Stimulated activated CD8-positive, alpha-beta memory T cell treated with anti-CD3 and anti-CD28 coated beads, Interleukin-2, amount 100 ng/mL, for 1 hour (primary cell): ENCODE measurements around the gene CYTL1.
"Not testable (repeated sequence)": the region's sequence is repeated elsewhere in the genome, so short reads cannot be mapped to it uniquely, and the experiment has no call there.

Source experiments
- DNase-seq, 2 donors: peaks; one replicate each; pipeline ENCODE4 v3.0.0-alpha.2; 2020; ENCODE audit warnings: low read depth in 2 of 2

CYTL1 gene

GRCh38 chr4:5033281-5033841 lies 14.1 kb upstream of the CYTL1 start:
- no peak for DNase-seq

GRCh38 chr4:5032813-5033212 lies 13.6 kb upstream of the CYTL1 start:
- DNase-seq: no peak

GRCh38 chr4:5030927-5031326 lies 11.7 kb upstream of the CYTL1 start:
- DNase-seq: no peak

GRCh38 chr4:5030221-5030620 lies 11.0 kb upstream of the CYTL1 start:
- no peak for DNase-seq

- DNase-seq: no peak
Measured at GRCh38 chr4:5029447-5029846, 10.2 kb upstream of the CYTL1 start.

GRCh38 chr4:5028480-5028879 lies 9.2 kb upstream of the CYTL1 start:
- no peak for DNase-seq

- DNase-seq: no peak
Measured at GRCh38 chr4:5027346-5027745, 8.1 kb upstream of the CYTL1 start.

- DNase-seq: no peak
Measured at GRCh38 chr4:5026371-5026770, 7.1 kb upstream of the CYTL1 start.

- no peak for DNase-seq
Measured at GRCh38 chr4:5024673-5025072, 5.4 kb upstream of the CYTL1 start.

GRCh38 chr4:5021546-5021945 lies 2.3 kb upstream of the CYTL1 start:
- no peak for DNase-seq

- DNase-seq: no peak
Measured at GRCh38 chr4:5020341-5020740, 1.1 kb upstream of the CYTL1 start.

- DNase-seq: no peak
Measured at GRCh38 chr4:5019796-5020195, 538 bp upstream of the CYTL1 start.

GRCh38 chr4:5018603-5019002 lies 655 bp downstream of the CYTL1 start:
- DNase-seq: no peak

GRCh38 chr4:5018096-5018495 lies 1.2 kb downstream of the CYTL1 start:
- no peak for DNase-seq

- no peak for DNase-seq
Measured at GRCh38 chr4:5014007-5014682, 5.1 kb downstream of the CYTL1 start.

- no peak for DNase-seq
Measured at GRCh38 chr4:5012958-5013357, 6.3 kb downstream of the CYTL1 start.

- DNase-seq: no peak
Measured at GRCh38 chr4:5012244-5012898, 6.9 kb downstream of the CYTL1 start.

GRCh38 chr4:5010984-5011383 lies 8.3 kb downstream of the CYTL1 start:
- no peak for DNase-seq

GRCh38 chr4:5009796-5010195 lies 9.5 kb downstream of the CYTL1 start:
- no peak for DNase-seq

GRCh38 chr4:5006932-5007331 lies 12.3 kb downstream of the CYTL1 start:
- not testable (repeated sequence) for DNase-seq

GRCh38 chr4:5004496-5004895 lies 14.8 kb downstream of the CYTL1 start:
- DNase-seq: no peak

GRCh38 chr4:5003918-5004317 lies 15.3 kb downstream of the CYTL1 start:
- no peak for DNase-seq

- DNase-seq: no peak
Measured at GRCh38 chr4:5003372-5003857, 15.8 kb downstream of the CYTL1 start.
